ENCODE measurements around the gene SSBP2. TPM values are rescaled to one million over a fixed set of nuclear protein-coding genes. Genes with fewer than 3 reads are reported as not detected.

The SSBP2 gene
- total and polyA plus RNA-seq, 2 of the 8 experiments (the other 6 are each of a cell fraction or from before 2014, with no cell fraction given) = 21.5 to 36.2 TPM

- Histone ChIP-seq H2AFZ (ENCODE audit: low read length) (no peak overlapping the region), H3K23me2 (ENCODE audit: low read depth, low read length) (no peaks in the 10 kb centered on the region), H3K9me3 (ENCODE audit: insufficient read depth in 2 of 2, low read depth in 1 of 2, low read length in 1 of 2) (0 out of 4 replicates have a peak, but pooled peaks cover 0 to 4% of the 10 kb centered on the region in 2 experiments), H2BK20ac (ENCODE audit: low read length) (no peak overlapping the region), H4K91ac (replicated peaks; ENCODE audit: insufficient read length, low read length) (no peak overlapping the region), H4K5ac (ENCODE audit: insufficient read length, low read depth, low read length) (no peak overlapping the region), H3K56ac (replicated peaks; ENCODE audit: insufficient read length, low read depth, low read length) (no peak overlapping the region), H2BK120ac (replicated peaks; ENCODE audit: low read depth, low read length) (no peak overlapping the region), H3K14ac (ENCODE audit: insufficient read length) (no peak overlapping the region), H2AK5ac (ENCODE audit: low read depth, low read length) (no peak overlapping the region), H3K4me1 (replicated peaks in 1 of 4; ENCODE audit: control insufficient read depth in 3 of 4, insufficient read depth in 4 of 4, low read length in 3 of 4) (no peaks in the 10 kb centered on the region), H3K79me1 (ENCODE audit: low read depth, low read length) (no peaks in the 10 kb centered on the region), H4K8ac (ENCODE audit: extremely low read depth, insufficient read depth, low read length) (no peak overlapping the region), H3K27ac (ENCODE audit: low read depth, low read length) (no peak overlapping the region), H3K4ac (replicated peaks; ENCODE audit: insufficient read length, low read depth, low read length) (no peak overlapping the region), H3K18ac (ENCODE audit: extremely low read depth, low read length) (no peak overlapping the region), H4K20me1 (replicated peaks in 1 of 2; ENCODE audit: control insufficient read depth in 1 of 2, insufficient read depth in 2 of 2, low read length in 2 of 2) (no peaks in the 10 kb centered on the region), H3K23ac (ENCODE audit: insufficient read length) (no peak overlapping the region), H3K4me2 (ENCODE audit: insufficient read depth in 1 of 2, low read depth in 2 of 2, low read length in 2 of 2) (no peak overlapping the region), H2BK5ac (ENCODE audit: low read depth, low read length) (no peak overlapping the region), H3K9ac (replicated peaks in 1 of 4; ENCODE audit: extremely low read depth in 1 of 4, low read depth in 3 of 4, low read length in 3 of 4) (no peak overlapping the region), H2BK12ac (ENCODE audit: low read depth, low read length) (no peak overlapping the region), H3K27me3 (replicated peaks in 1 of 4; ENCODE audit: control insufficient read depth in 3 of 4, extremely low read depth in 1 of 4, insufficient read depth in 3 of 4, low read length in 3 of 4) (no peaks in the 10 kb centered on the region), H3K79me2 (ENCODE audit: control insufficient read depth in 1 of 2, insufficient read depth in 2 of 2, low read length in 2 of 2) (no peaks in the 10 kb centered on the region), H2BK15ac (ENCODE audit: low read length) (no peak overlapping the region), H3K4me3 (ENCODE audit: extremely low read depth in 1 of 4, insufficient read depth in 2 of 4, low read depth in 3 of 4, low read length in 4 of 4) (no peak overlapping the region), H3K36me3 (ENCODE audit: control insufficient read depth in 2 of 4, insufficient read depth in 4 of 4, low read length in 3 of 4) (peaks cover 0 to 5% (median 0%) of the 10 kb centered on the region in 4 experiments; a peak in 2 of 8 replicates)
- DNase-seq (ENCODE audit: low read depth in 1 of 2, low spot score in 2 of 2) = no peak
- no peak for FAIRE-seq
- ChIA-PET POLR2A (ENCODE audit: partially characterized antibody) (no interaction called here), CTCF (ENCODE audit: partially characterized antibody) (no interaction called here)
- TF ChIP-seq HDAC6 (IDR thresholded peaks at IDR 0.05; ENCODE audit: low read depth, low read length) (no peak), EGR1 (IDR thresholded peaks at IDR 0.05; ENCODE audit: borderline replicate concordance, low read depth, low read length) (no peak), CBX5 (IDR thresholded peaks at IDR 0.05; ENCODE audit: low read depth, low read length) (no peak), TBP (IDR thresholded peaks at IDR 0.05; ENCODE audit: low read depth, low read length) (no peak), SP4 (IDR thresholded peaks at IDR 0.05; ENCODE audit: low read length) (no peak)
These were observed 178.7 kb downstream of the SSBP2 start for GRCh38 chr5:81572201-81572600.
